A549 (cell line): Measurements from ENCODE around the gene ABHD6. TPM values are rescaled to one million over a fixed set of nuclear protein-coding genes. Genes with fewer than 3 reads are reported as not detected.
"Not testable (repeated sequence)": the region's sequence is repeated elsewhere in the genome, so short reads cannot be mapped to it uniquely, and the experiment has no call there.

Experiments
- ATAC-seq, 2 experiments: fragments of 200-7000 bp in 1 of 2; fragments of >200 bp in 1 of 2; cut with Nextera tagmentation in 1 of 2; cut with Tn5 transposase in 1 of 2; 3 replicates each; pipeline versions ENCODE4 v1.8.0 to v1.9.1; 2018 to 2020; ENCODE audit warnings: mild to moderate bottlenecking in 1 of 2, moderate library complexity in 1 of 2
- CTCF ChIA-PET: fragments of 300-600 bp; sonication (Branson Sonifier 250); formaldehyde crosslinking; extraction: SDS; loops from one replicate; lab custom pipeline; 2021; ENCODE audit warnings: antibody characterized with exemption, inconsistent platforms; lab: Yijun Ruan, JAX
- POLR2A ChIA-PET: fragments of 350-600 bp; formaldehyde crosslinking; extraction: SDS; loops from one replicate; lab custom pipeline; 2021; ENCODE audit warnings: antibody characterized with exemption, inconsistent platforms; lab: Yijun Ruan, JAX
- DNase-seq, 2 experiments: peaks; one replicate each; pipeline versions ENCODE4 v3.0.0 to v3.0.0-alpha.2; 2011 to 2016; ENCODE audit warnings: low read depth in 1 of 2, low spot score in 1 of 2
- FAIRE-seq: peaks from 2 replicates; lab custom pipeline; 2011; peaks lifted over from hg19 to GRCh38; lab: Jason Lieb, UNC
- H3K27ac ChIP-seq, 2 experiments: fragments of >200 bp; sonication (Bioruptor Twin); formaldehyde crosslinking; 3 replicates each; pipeline ENCODE4 v1.5.1; 2016 to 2017
- H3K4me1 ChIP-seq: fragments of >200 bp; sonication (Bioruptor Twin); formaldehyde crosslinking; 3 replicates; pipeline ENCODE4 v1.6.1; 2016
- H3K4me2 ChIP-seq: fragments of >200 bp; sonication (Bioruptor Twin); formaldehyde crosslinking; 3 replicates; pipeline ENCODE4 v1.6.1; 2016
- H3K4me3 ChIP-seq: fragments of >200 bp; sonication (Bioruptor Twin); formaldehyde crosslinking; 3 replicates; pipeline ENCODE4 v1.5.1; 2016
- H3K9me3 ChIP-seq: fragments of >200 bp; sonication (Bioruptor Twin); formaldehyde crosslinking; 3 replicates; pipeline ENCODE4 v1.6.1; 2016
- FOSB ChIP-seq: fragments of 250-450 bp; sonication (Bioruptor Pico); IDR thresholded peaks from 2 replicates; pipeline ENCODE4 v1.5.0; 2020; ENCODE audit warnings: mild to moderate bottlenecking, moderate library complexity
- NR3C1 ChIP-seq: fragments of >200 bp; sonication (Bioruptor Twin); formaldehyde crosslinking; IDR thresholded peaks from 3 replicates; pipeline ENCODE4 v1.6.1; 2017
- RFX5 ChIP-seq: fragments of 450-650 bp; IDR thresholded peaks from 2 replicates; pipeline ENCODE4 v1.7.1; 2014; ENCODE audit warnings: antibody characterized with exemption, mild to moderate bottlenecking, moderate library complexity
- TFCP2L1 ChIP-seq: fragments of 250-450 bp; sonication (Bioruptor Pico); IDR thresholded peaks from 2 replicates; pipeline ENCODE4 v1.5.0; 2021; ENCODE audit warnings: mild to moderate bottlenecking
- ZNF302 ChIP-seq: fragments of 250-450 bp; sonication (Bioruptor Pico); IDR thresholded peaks from 2 replicates; pipeline ENCODE4 v1.9.0; 2021; ENCODE audit warnings: inconsistent platforms, mild to moderate bottlenecking, moderate library complexity
- ZSCAN20 ChIP-seq: fragments of 250-450 bp; sonication (Bioruptor Pico); IDR thresholded peaks from 2 replicates; pipeline ENCODE4 v1.8.0; 2022; ENCODE audit warnings: mild to moderate bottlenecking, moderate library complexity
- WGBS: methylation state at CpG from one replicate; pipeline ENCODE4 v1.1.6; 2017; ENCODE audit errors: missing lambda C conversion rate; 5-methylcytosine and 5-hydroxymethylcytosine counted together
- polyA plus RNA-seq, 4 experiments: library from polyadenylated mRNA; depleted of rRNA in 3 of 4; stranded (reverse); fragments of >200 nt; fragmentation: RNase III in 1 of 4; extraction: RNeasy Plus Mini Kit Qiagen cat#74134 plus additional on column Dnase treatment in 1 of 4; gene quantifications; 2 replicates in 3 of 4; 3 replicates in 1 of 4; pipeline ENCODE4 v1.2.3, GENCODE V29; 2011 to 2017
- TF ChIP-seq, protein P1 (sequence below): fragments of 200-600 bp; sonication (generic); IDR thresholded peaks from 2 replicates; pipeline ENCODE4 v1.6.1; 2016; ENCODE audit warnings: antibody characterized with exemption, mild to moderate bottlenecking, moderate library complexity
- TF ChIP-seq, protein P2 (sequence below): fragments of 450-650 bp; IDR thresholded peaks from 2 replicates; pipeline ENCODE4 v1.6.1; 2014; ENCODE audit warnings: antibody characterized with exemption

Gene ABHD6
- polyA plus RNA-seq, 2 of the 4 experiments (the other 2 are of a cell fraction) = 6.6 to 10.1 TPM

DNA sequence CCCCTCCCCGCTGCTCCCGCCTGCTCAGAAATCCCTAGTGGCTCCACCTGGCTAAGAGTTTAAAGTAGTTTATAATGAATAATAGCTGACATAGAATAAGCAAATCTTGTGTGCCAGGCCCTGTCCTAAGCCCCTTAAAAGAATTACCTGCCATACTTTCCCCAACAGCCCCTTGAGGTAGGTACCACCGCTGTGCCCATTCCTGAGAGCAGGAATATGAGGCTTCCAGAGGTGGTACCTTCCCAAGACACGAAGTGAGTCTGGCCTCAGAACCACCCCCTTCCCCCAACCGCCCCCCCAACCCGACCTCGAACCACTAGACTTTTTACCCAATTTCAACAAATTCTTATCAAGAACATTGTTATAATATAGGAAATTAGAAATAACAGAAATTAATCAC, 1.2 kb downstream of the ABHD6 start:
- H3K4me3 ChIP-seq = peak overlapping the region; percentile 91; the same call in 2 of the 3 replicates
- no peaks in the 10 kb centered on the region for H3K9me3 ChIP-seq
- FAIRE-seq (no peak), ATAC-seq (no peak), DNase-seq (no peak)
- ChIA-PET POLR2A (no interaction called here), CTCF (interaction anchor here (0.7 to 10.2 kb wide), 5 partner anchors 11 to 68 kb away, joined by 3 to 53 read pairs (median 7); partner anchors contain the start of genes HTD2 and RPP14)
- 82% methylated on average over 7 of the region's 7 CpGs for WGBS
- TF ChIP-seq, protein P1, sequence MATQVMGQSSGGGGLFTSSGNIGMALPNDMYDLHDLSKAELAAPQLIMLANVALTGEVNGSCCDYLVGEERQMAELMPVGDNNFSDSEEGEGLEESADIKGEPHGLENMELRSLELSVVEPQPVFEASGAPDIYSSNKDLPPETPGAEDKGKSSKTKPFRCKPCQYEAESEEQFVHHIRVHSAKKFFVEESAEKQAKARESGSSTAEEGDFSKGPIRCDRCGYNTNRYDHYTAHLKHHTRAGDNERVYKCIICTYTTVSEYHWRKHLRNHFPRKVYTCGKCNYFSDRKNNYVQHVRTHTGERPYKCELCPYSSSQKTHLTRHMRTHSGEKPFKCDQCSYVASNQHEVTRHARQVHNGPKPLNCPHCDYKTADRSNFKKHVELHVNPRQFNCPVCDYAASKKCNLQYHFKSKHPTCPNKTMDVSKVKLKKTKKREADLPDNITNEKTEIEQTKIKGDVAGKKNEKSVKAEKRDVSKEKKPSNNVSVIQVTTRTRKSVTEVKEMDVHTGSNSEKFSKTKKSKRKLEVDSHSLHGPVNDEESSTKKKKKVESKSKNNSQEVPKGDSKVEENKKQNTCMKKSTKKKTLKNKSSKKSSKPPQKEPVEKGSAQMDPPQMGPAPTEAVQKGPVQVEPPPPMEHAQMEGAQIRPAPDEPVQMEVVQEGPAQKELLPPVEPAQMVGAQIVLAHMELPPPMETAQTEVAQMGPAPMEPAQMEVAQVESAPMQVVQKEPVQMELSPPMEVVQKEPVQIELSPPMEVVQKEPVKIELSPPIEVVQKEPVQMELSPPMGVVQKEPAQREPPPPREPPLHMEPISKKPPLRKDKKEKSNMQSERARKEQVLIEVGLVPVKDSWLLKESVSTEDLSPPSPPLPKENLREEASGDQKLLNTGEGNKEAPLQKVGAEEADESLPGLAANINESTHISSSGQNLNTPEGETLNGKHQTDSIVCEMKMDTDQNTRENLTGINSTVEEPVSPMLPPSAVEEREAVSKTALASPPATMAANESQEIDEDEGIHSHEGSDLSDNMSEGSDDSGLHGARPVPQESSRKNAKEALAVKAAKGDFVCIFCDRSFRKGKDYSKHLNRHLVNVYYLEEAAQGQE = no peak
- TF ChIP-seq TFCP2L1 (CRISPR knock-in tag) (no peak), FOSB (CRISPR knock-in tag) (no peak)
- peak overlapping the region; percentile 86 for H3K4me2 ChIP-seq
- H3K4me1 ChIP-seq = peaks cover 25% of the 10 kb centered on the region
- peak overlapping the region; percentile 86 to 98; a peak in 5 of 6 replicates for H3K27ac ChIP-seq

DNA sequence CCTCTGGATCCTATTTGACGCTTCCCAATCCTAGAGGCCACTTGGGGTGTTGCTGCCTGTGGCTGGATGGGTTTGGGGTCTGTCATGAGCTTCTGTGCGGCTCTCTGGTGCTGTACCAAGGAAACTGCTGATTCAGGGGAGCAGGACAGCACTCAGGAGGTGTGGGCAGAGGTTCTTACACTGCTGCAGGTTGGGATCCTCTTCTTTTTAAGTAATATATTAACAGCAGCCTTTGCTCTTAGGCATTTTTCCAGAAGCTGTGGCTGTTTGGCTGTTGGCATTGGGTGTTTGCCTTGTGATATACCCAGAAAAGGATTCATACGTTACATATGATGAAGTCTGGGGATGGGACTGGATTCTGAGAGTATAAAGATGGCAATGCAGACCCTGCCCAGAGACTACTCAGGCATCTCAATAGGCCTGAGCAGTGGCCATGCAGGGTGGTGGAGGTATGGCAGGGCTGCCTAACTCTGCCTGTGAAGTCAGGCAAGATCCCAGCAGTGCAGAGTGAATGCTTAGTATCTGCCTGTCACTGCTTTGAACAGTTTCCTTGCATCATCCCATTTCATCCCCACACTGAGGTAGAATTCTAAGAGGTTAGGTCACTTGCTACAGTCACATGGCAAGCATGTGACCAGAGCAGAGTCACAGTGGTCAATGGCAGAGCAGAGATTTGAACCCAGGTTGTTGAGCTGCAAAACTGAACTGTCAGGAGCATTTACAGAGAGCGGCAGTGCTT, 3.9 kb downstream of the ABHD6 start:
- ATAC-seq (no peak), DNase-seq (no peak), FAIRE-seq (no peak)
- peaks cover 17% of the 10 kb centered on the region for H3K4me1 ChIP-seq
- 0 out of 6 replicates have a peak overlapping the region, but pooled peaks of 1 of the 2 experiments have one; percentile 16 for H3K27ac ChIP-seq
- ChIA-PET POLR2A (no interaction called here), CTCF (interaction anchor here (1.7 to 10.2 kb wide), 2 partner anchors 24 to 65 kb away, joined by 7 to 53 read pairs; partner anchors contain the start of genes HTD2 and RPP14)
- no peak for TF ChIP-seq RFX5
- TF ChIP-seq, protein P2, sequence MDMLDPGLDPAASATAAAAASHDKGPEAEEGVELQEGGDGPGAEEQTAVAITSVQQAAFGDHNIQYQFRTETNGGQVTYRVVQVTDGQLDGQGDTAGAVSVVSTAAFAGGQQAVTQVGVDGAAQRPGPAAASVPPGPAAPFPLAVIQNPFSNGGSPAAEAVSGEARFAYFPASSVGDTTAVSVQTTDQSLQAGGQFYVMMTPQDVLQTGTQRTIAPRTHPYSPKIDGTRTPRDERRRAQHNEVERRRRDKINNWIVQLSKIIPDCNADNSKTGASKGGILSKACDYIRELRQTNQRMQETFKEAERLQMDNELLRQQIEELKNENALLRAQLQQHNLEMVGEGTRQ = peak; percentile 26; the same call in 1 of the 2 replicates
- 98% methylated on average over 4 of the region's 4 CpGs for WGBS
- H3K4me3 ChIP-seq = no peak overlapping the region
- no peak overlapping the region for H3K4me2 ChIP-seq
- no peaks in the 10 kb centered on the region for H3K9me3 ChIP-seq

DNA sequence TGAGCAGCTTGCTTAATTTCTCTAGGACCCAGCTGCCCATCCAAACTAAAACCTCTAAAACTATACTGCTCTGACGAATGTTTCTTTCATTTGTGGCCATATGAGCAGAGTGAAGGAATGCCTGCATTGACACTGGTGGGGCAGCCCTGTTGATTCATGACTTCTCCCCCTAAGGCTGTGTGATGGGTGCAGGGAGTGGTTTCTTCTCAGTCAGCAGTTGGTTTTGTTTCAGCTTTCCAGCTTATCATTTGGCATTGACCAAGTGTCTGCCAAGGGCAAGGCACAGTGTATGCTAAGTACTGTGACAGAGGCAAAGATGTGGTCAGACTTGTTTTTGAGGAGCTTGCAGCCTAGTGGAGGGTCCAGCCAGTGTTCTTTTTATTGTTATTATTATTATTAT, 4.7 kb downstream of the ABHD6 start:
- FAIRE-seq = no peak

DNA sequence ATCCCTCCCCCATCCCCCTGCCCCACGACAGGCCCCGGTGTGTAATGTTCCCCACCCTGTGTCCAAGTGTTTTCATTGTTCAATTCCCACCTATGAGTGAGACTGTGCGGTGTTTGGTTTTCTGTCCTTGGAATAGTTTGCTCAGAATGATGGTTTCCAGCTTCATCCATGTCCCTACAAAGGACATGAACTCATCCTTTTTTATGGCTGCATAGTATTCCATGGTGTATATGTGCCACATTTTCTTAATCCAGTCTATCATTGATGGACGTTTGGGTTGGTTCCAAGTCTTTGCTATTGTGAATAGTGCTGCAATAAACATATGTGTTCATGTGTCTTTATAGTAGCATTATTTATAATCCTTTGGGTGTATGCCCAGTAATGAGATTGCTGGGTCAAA, 5.3 kb downstream of the ABHD6 start:
- WGBS = 61% methylated on average over 3 of the region's 4 CpGs
- H3K27ac ChIP-seq, ATAC-seq, FAIRE-seq, POLR2A ChIA-PET, H3K9me3 ChIP-seq, H3K4me3 ChIP-seq, H3K4me2 ChIP-seq, DNase-seq: not testable (repeated sequence)
- CTCF ChIA-PET = interaction anchor here (1.7 kb wide), 1 partner anchor 63 kb away, joined by 7 read pairs; the partner anchor contains the start of genes HTD2 and RPP14
- H3K4me1 ChIP-seq = peaks cover 14% of the 10 kb centered on the region

More for the DNA sequence above, 4.7 kb downstream of the ABHD6 start:
- ATAC-seq (no peak), DNase-seq (no peak)
- Histone ChIP-seq H3K4me3 (no peak overlapping the region), H3K9me3 (no peaks in the 10 kb centered on the region), H3K4me1 (peaks cover 14% of the 10 kb centered on the region), H3K27ac (no peak overlapping the region), H3K4me2 (no peak overlapping the region)
- CTCF ChIA-PET = interaction anchor here (1.7 to 10.2 kb wide), 2 partner anchors 25 to 64 kb away, joined by 7 to 53 read pairs; partner anchors contain the start of genes HTD2 and RPP14
- no peak for TF ChIP-seq ZNF302 (CRISPR knock-in tag)
- 88% methylated on average over 1 of the region's 1 CpG for WGBS
- POLR2A ChIA-PET = no interaction called here

DNA sequence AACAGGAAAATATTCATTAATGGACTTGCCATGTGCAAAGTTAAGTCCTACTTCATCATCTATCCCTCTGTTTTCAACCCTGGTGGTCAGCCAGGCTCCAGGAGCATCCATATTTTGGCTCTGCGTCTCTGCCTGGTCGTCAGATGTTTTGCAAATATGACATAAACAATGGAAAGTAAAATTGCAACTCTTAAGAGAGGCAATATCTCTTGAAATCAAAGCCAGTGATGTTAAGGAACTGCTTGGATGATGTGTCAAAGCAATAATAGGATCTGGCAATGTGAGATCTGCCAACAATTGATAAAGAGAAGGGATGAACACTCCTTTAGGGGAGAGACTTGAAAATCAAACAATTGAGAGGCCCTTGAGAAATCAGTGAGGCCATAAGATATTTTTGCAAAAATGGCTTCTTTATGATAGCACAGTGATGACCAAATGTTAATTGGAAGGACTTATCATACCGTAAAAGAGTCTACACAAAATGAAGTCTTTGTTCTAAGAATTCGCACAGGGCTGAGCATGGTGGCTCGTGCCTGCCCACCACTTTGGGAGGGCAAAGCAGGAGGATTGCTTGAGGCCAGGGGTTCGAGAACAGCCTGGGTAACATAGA, 6.5 kb downstream of the ABHD6 start:
- DNase-seq (no peak), FAIRE-seq (no peak), ATAC-seq (no peak)
- CTCF ChIA-PET = no interaction called here
- H3K4me1 ChIP-seq = peaks cover 7% of the 10 kb centered on the region; the same call in 2 of the 3 replicates
- POLR2A ChIA-PET = no interaction called here
- no peak overlapping the region for H3K4me3 ChIP-seq
- H3K27ac ChIP-seq = no peak overlapping the region
- no peak overlapping the region for H3K4me2 ChIP-seq
- H3K9me3 ChIP-seq = no peaks in the 10 kb centered on the region
- WGBS = 86% methylated on average over 6 of the region's 6 CpGs
- TF ChIP-seq TFCP2L1 (CRISPR knock-in tag) = no peak
- TF ChIP-seq ZSCAN20 = no peak
- no peak for TF ChIP-seq NR3C1
